ENCODE results near the gene CLDN11. TPM values are rescaled to one million over a fixed set of nuclear protein-coding genes. Genes with fewer than 3 reads are reported as not detected.

The CLDN11 gene
- total RNA-seq, 1 donor from 2014 or later: not detected

DNA sequence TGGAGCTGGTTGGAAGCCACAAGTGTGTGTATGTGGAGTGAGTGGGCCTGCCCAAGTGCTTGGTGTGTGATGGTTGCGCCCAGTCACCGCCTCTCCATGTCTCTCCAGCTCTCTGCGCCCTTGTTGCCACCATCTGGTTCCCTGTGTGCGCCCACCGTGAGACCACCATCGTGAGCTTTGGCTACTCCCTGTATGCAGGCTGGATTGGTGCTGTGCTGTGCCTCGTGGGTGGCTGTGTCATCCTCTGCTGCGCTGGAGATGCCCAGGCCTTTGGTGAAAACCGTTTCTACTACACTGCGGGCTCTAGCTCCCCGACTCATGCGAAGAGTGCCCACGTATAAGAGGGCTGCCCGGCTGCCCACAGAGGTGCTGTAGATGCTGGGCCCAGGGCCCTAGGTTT is 13.7 kb downstream of the CLDN11 start:
- Mint-ChIP-seq H3K27me3 (ENCODE audit: insufficient read depth) (peaks cover 4% of the 10 kb centered on the region), H3K4me1 (ENCODE audit: low read depth) (peaks cover 27% of the 10 kb centered on the region), H3K36me3 (ENCODE audit: low read depth) (no peaks in the 10 kb centered on the region)

GRCh38 chr3:170436697-170437096 is 18.0 kb downstream of the CLDN11 start:
- peaks cover 4% of the 10 kb centered on the region for H3K27me3 Mint-ChIP-seq (ENCODE audit: insufficient read depth)
- H3K36me3 Mint-ChIP-seq (ENCODE audit: low read depth): no peaks in the 10 kb centered on the region
- peaks cover 9% of the 10 kb centered on the region for H3K4me1 Mint-ChIP-seq (ENCODE audit: low read depth)
- H3K4me3 Mint-ChIP-seq: no peak overlapping the region
- no peaks in the 10 kb centered on the region for H3K9me3 Mint-ChIP-seq
- DNase-seq (ENCODE audit: low spot score): no peak
- H3K27ac Mint-ChIP-seq: no peak overlapping the region
- intact Hi-C loops (cut with micrococcal nuclease): no loop called here

More for the DNA sequence above, 13.7 kb downstream of the CLDN11 start:
- no peak overlapping the region for H3K27ac Mint-ChIP-seq
- intact Hi-C loops (cut with micrococcal nuclease): no loop called here
- DNase-seq (ENCODE audit: low spot score): no peak
- no peaks in the 10 kb centered on the region for H3K9me3 Mint-ChIP-seq
- no peak overlapping the region for H3K4me3 Mint-ChIP-seq

DNA sequence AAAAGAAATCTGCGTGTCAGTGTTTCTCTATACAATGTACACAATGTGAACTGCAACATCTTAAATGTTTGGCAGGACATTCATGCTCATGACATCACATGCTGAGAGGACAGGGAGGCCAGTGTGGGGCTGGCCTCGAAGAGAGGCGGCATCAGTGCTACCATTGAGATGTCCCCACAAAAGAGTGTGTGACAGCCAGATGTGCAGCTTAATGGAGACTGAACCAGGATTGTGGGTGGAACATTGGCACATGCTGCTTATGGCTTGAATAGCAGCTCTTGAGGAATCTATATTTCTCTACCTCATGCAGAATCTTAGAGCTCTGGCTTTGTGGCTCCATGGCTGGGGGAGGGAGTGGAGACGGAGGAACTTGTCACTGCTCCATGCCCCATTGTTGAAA is 18.5 kb downstream of the CLDN11 start:
- Mint-ChIP-seq H3K9me3 (no peaks in the 10 kb centered on the region), H3K27me3 (ENCODE audit: insufficient read depth) (peaks cover 4% of the 10 kb centered on the region), H3K27ac (no peak overlapping the region), H3K36me3 (ENCODE audit: low read depth) (no peaks in the 10 kb centered on the region), H3K4me3 (no peak overlapping the region), H3K4me1 (ENCODE audit: low read depth) (peaks cover 9% of the 10 kb centered on the region)
- intact Hi-C loops (cut with micrococcal nuclease): no loop called here
- no peak for DNase-seq (ENCODE audit: low spot score)

- peaks cover 4% of the 10 kb centered on the region for H3K27me3 Mint-ChIP-seq (ENCODE audit: insufficient read depth)
- DNase-seq (ENCODE audit: low spot score): no peak
- no peak overlapping the region for H3K27ac Mint-ChIP-seq
- no peak overlapping the region for H3K4me3 Mint-ChIP-seq
- H3K4me1 Mint-ChIP-seq (ENCODE audit: low read depth): peaks cover 9% of the 10 kb centered on the region
- intact Hi-C loops (cut with micrococcal nuclease): no loop called here
- no peaks in the 10 kb centered on the region for H3K36me3 Mint-ChIP-seq (ENCODE audit: low read depth)
- H3K9me3 Mint-ChIP-seq: no peaks in the 10 kb centered on the region
Observed at GRCh38 chr3:170437696-170438407, 19.2 kb downstream of the CLDN11 start.

DNA sequence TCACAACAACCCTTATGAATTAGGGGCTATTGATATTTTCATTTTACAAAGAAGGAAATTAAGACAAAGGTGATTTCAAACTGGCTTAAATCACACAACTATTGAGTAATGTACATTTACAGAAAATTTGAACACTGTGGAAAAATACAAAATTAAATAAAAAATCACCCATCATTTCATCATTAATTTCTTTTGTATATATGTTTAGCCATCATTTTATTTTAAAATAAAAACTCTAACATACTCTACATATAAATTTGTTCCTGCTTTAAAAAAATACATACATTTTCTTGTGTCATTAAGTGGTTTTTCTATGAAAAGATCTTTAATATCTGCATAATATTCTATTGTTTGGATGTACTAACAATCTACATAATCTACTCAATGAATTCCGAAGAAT is 20.2 kb downstream of the CLDN11 start:
- intact Hi-C loops (cut with micrococcal nuclease): no loop called here
- Mint-ChIP-seq H3K27ac (no peak overlapping the region), H3K27me3 (ENCODE audit: insufficient read depth) (peaks cover 4% of the 10 kb centered on the region), H3K9me3 (no peaks in the 10 kb centered on the region), H3K4me3 (no peak overlapping the region), H3K36me3 (ENCODE audit: low read depth) (no peaks in the 10 kb centered on the region), H3K4me1 (ENCODE audit: low read depth) (peaks cover 9% of the 10 kb centered on the region)
- DNase-seq (ENCODE audit: low spot score): no peak

GRCh38 chr3:170440344-170440743 is 21.7 kb downstream of the CLDN11 start:
- Mint-ChIP-seq H3K4me3 (no peak overlapping the region), H3K27ac (no peak overlapping the region), H3K9me3 (no peaks in the 10 kb centered on the region), H3K27me3 (ENCODE audit: insufficient read depth) (peaks cover 6% of the 10 kb centered on the region), H3K36me3 (ENCODE audit: low read depth) (no peaks in the 10 kb centered on the region), H3K4me1 (ENCODE audit: low read depth) (peaks cover 9% of the 10 kb centered on the region)
- DNase-seq (ENCODE audit: low spot score): no peak
- intact Hi-C loops (cut with micrococcal nuclease): no loop called here

DNA sequence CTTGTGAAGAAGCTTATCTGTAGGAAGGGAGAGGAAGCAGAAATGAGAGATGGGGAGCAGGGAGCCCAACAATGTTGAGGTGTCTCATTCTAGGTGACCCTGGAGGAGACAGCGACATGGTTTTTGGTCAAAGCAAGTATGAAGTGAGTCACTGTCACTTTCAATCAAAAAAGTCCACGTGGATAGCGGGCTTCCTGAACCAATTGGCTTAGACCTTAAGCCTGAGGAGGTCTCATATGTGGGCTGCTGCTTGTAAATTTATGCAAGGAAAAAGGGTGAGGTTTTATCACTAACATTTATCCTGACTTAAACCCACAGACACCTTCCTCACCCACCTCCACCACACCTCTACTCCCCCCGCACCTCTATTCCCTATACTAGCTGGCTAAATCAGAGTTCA is 22.7 kb downstream of the CLDN11 start:
- Mint-ChIP-seq H3K27ac (no peak overlapping the region), H3K4me3 (no peak overlapping the region), H3K9me3 (no peaks in the 10 kb centered on the region), H3K27me3 (ENCODE audit: insufficient read depth) (peaks cover 6% of the 10 kb centered on the region), H3K4me1 (ENCODE audit: low read depth) (peaks cover 9% of the 10 kb centered on the region), H3K36me3 (ENCODE audit: low read depth) (no peaks in the 10 kb centered on the region)
- no peak for DNase-seq (ENCODE audit: low spot score)
- intact Hi-C loops (cut with micrococcal nuclease): no loop called here

DNA sequence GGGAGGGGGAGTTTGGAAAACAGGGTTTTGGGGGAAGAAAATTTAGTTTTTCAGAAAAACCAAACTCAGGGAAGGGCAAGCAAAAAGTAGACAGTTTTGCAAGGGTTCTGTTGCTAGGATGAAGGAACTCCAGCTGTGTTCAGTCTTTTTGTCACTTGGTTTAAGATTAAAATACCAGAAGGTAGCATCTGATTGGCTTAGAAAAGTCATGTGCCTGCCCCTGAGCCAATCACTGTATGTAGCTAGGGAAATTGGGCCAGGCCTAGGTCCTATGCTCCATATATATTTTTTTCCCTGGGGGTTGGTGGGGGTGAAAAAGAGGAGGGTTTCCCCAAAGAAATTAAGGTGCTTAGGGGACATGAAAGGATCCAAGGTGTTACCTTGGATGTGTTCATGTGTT is 24.3 kb downstream of the CLDN11 start:
- H3K4me3 Mint-ChIP-seq: no peak overlapping the region
- H3K9me3 Mint-ChIP-seq: no peaks in the 10 kb centered on the region
- H3K27me3 Mint-ChIP-seq (ENCODE audit: insufficient read depth): peaks cover 7% of the 10 kb centered on the region
- no peak for DNase-seq (ENCODE audit: low spot score)
- no peaks in the 10 kb centered on the region for H3K4me1 Mint-ChIP-seq (ENCODE audit: low read depth)
- no peaks in the 10 kb centered on the region for H3K36me3 Mint-ChIP-seq (ENCODE audit: low read depth)
- intact Hi-C loops (cut with micrococcal nuclease): no loop called here
- no peak overlapping the region for H3K27ac Mint-ChIP-seq

DNA sequence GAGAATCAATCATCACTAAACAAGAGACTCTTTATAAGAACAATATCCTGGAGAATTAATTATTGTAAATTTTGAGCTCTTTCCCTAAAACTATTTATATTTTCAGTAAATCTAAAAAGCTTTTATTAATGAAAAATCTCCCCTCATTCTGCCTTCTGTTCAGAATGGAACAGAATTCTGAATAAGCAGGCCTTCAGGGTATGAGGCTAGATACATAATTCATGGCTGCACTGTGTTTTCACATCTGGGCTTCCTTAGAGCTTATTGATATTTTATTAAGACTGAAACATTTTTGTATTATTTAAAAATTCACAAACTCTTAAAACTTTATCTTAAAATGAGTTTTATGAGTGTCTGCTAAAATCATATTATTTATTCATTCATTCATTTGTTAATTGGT is 24.8 kb downstream of the CLDN11 start:
- intact Hi-C loops (cut with micrococcal nuclease): no loop called here
- Mint-ChIP-seq H3K36me3 (ENCODE audit: low read depth) (no peaks in the 10 kb centered on the region), H3K9me3 (no peaks in the 10 kb centered on the region), H3K4me1 (ENCODE audit: low read depth) (no peaks in the 10 kb centered on the region), H3K4me3 (no peak overlapping the region), H3K27me3 (ENCODE audit: insufficient read depth) (peaks cover 8% of the 10 kb centered on the region), H3K27ac (no peak overlapping the region)
- DNase-seq (ENCODE audit: low spot score): no peak

DNA sequence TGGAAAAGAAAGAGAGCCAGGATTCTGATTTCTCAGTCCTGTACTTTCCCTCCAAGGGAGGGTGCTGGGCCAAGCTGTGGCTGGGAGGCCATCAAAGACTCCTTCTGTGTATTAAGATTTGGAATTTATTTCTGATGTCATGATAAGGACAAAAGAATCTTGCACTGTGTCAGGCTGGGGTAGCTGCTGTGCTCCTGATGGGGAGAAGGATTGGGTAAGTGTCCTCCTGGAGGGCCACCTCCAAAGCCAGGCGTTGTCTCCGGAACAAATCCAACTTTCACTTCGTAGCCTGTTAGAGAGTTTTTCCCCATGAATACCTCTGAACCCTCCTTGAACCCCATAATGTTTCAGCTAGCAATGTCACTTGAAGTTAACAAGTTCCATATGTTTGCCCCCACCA is 29.9 kb downstream of the CLDN11 start:
- H3K4me3 Mint-ChIP-seq: no peak overlapping the region
- H3K27ac Mint-ChIP-seq: no peak overlapping the region
- intact Hi-C loops (cut with micrococcal nuclease): no loop called here
- DNase-seq (ENCODE audit: low spot score): no peak
- no peaks in the 10 kb centered on the region for H3K4me1 Mint-ChIP-seq (ENCODE audit: low read depth)
- H3K36me3 Mint-ChIP-seq (ENCODE audit: low read depth): no peaks in the 10 kb centered on the region
- no peaks in the 10 kb centered on the region for H3K9me3 Mint-ChIP-seq
- peaks cover 4% of the 10 kb centered on the region for H3K27me3 Mint-ChIP-seq (ENCODE audit: insufficient read depth)

DNA sequence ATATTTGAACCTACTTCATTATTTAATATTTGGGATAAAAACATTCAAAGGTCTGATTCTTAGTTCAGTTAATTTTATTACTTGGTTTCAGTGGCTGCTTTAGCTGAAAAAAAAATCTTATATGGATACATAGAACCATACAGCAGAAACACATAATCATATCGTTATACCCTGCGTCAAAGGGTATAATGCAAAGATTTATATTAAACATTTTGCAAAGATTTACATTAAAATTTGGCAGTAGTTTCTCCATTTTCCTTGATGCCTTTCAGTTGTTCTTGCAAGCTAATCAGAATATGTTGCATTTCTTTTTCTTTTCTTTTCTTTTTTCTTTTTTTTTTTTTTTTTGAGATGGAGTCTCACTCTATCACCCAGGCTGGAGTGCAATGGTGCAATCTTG is 31.4 kb downstream of the CLDN11 start:
- DNase-seq (ENCODE audit: low spot score): no peak
- no peaks in the 10 kb centered on the region for H3K4me1 Mint-ChIP-seq (ENCODE audit: low read depth)
- no peak overlapping the region for H3K4me3 Mint-ChIP-seq
- H3K9me3 Mint-ChIP-seq: no peaks in the 10 kb centered on the region
- H3K36me3 Mint-ChIP-seq (ENCODE audit: low read depth): no peaks in the 10 kb centered on the region
- peaks cover 4% of the 10 kb centered on the region for H3K27me3 Mint-ChIP-seq (ENCODE audit: insufficient read depth)
- H3K27ac Mint-ChIP-seq: no peak overlapping the region
- intact Hi-C loops (cut with micrococcal nuclease): no loop called here

GRCh38 chr3:170454509-170454908 is 35.8 kb downstream of the CLDN11 start:
- no peak overlapping the region for H3K4me3 Mint-ChIP-seq
- no peak for DNase-seq (ENCODE audit: low spot score)
- no peak overlapping the region for H3K27ac Mint-ChIP-seq
- no peaks in the 10 kb centered on the region for H3K4me1 Mint-ChIP-seq (ENCODE audit: low read depth)
- peaks cover 2% of the 10 kb centered on the region for H3K27me3 Mint-ChIP-seq (ENCODE audit: insufficient read depth)
- H3K9me3 Mint-ChIP-seq: no peaks in the 10 kb centered on the region
- intact Hi-C loops (cut with micrococcal nuclease): no loop called here
- no peaks in the 10 kb centered on the region for H3K36me3 Mint-ChIP-seq (ENCODE audit: low read depth)

GRCh38 chr3:170458285-170458684 is 39.6 kb downstream of the CLDN11 start:
- no peak overlapping the region for H3K4me3 Mint-ChIP-seq
- peaks cover 3% of the 10 kb centered on the region for H3K27me3 Mint-ChIP-seq (ENCODE audit: insufficient read depth)
- H3K27ac Mint-ChIP-seq: no peak overlapping the region
- intact Hi-C loops (cut with micrococcal nuclease): no loop called here
- H3K4me1 Mint-ChIP-seq (ENCODE audit: low read depth): no peaks in the 10 kb centered on the region
- H3K9me3 Mint-ChIP-seq: no peaks in the 10 kb centered on the region
- DNase-seq (ENCODE audit: low spot score): no peak
- no peaks in the 10 kb centered on the region for H3K36me3 Mint-ChIP-seq (ENCODE audit: low read depth)

- no peak for DNase-seq (ENCODE audit: low spot score)
- Mint-ChIP-seq H3K36me3 (ENCODE audit: low read depth) (no peaks in the 10 kb centered on the region), H3K4me3 (no peak overlapping the region), H3K27ac (no peak overlapping the region), H3K27me3 (ENCODE audit: insufficient read depth) (peaks cover 6% of the 10 kb centered on the region), H3K4me1 (ENCODE audit: low read depth) (no peaks in the 10 kb centered on the region), H3K9me3 (no peaks in the 10 kb centered on the region)
- intact Hi-C loops (cut with micrococcal nuclease): no loop called here
Observed at GRCh38 chr3:170463011-170463410, 44.3 kb downstream of the CLDN11 start.

All from activated T-helper 1 cell treated with anti-CD3 and anti-CD28 coated beads, Interleukin-12 subunit alpha, Interleukin-12 subunit beta, Interleukin-2, Interleukin-4 antibody, amounts not matched to agents 30 ng/mL and 10 ng/mL and 1 ng/mL, durations not matched to agents 14 hours and 24 hours and 36 hours (primary cell).